Activated CD8-positive, alpha-beta memory T cell treated with anti-CD3 and anti-CD28 coated beads, Interleukin-2, amount 50 U/mL, for 4 hours (primary cell): ENCODE results near the gene POM121C.
"Not testable (repeated sequence)": the region's sequence is repeated elsewhere in the genome, so short reads cannot be mapped to it uniquely, and the experiment has no call there.

ENCODE experiments used
- DNase-seq: peaks from one replicate; pipeline ENCODE4 v3.0.0-alpha.2; 2020

The POM121C gene

DNA sequence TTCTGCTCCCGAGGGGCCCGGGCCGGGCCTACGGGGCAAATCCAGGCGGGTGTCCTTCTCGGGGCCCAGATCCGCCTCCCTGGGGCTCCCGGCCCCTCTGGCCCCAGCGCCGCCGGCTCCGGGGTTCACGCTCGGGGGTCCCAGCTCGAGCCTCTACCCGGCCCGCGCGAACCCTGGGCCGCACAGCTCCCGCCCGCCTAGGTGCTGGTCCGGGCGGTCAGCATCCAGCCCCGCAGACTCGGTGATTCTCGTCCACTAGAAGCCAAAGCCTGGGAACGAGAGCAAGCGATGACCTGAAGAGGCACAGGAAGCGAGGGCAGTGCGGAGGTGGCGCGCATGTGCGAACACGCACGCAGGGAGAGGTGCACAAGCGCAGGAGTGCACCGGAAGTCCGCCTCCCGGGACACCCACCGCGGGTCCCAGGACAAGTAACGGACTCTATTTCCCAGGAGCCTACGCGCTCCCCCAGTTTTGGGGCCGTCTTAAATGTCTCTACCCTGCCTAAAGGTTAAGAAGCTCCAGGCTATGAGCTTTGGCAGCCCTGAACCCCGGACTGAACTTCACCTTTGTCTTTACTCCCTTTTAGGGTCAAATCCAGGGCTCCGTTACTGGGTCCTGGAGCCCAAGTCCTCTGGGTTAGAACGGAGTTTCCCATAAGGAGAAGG is at the start of gene POM121C:
Gene POM121C (minus strand): TSS at position 321 of the 665 bp plus-strand sequence. CDS start 44,803 bp downstream, outside the sequence.
- peak; percentile 84 for DNase-seq

DNA sequence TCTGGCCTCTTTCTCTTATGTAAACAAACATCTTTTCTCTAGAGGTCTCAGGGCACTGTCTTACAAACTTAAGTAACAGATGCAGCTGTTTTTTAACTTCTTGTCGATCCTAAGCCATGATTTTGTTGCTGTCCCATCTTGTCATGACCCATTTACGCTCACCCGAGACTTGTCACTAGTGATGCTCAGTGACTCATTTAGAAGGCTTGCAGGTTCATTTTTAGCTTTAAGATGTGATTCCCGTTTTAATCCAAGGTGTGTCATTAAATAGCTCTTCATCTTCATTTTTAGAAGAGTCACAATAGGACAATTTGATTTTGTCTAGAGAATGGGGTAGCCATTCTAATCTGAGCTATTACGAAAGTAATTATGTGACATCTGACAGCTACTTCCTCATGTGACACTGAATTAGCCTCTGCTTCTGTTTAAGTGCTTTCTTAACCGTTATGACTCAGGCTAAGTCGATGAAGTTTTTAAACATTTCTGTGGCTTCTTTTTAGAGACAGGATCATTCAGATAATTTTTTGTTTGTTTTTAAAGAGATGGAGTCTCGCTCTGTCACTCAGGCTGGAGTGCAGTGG is 48.7 kb upstream of the POM121C start:
- DNase-seq: no peak

DNA sequence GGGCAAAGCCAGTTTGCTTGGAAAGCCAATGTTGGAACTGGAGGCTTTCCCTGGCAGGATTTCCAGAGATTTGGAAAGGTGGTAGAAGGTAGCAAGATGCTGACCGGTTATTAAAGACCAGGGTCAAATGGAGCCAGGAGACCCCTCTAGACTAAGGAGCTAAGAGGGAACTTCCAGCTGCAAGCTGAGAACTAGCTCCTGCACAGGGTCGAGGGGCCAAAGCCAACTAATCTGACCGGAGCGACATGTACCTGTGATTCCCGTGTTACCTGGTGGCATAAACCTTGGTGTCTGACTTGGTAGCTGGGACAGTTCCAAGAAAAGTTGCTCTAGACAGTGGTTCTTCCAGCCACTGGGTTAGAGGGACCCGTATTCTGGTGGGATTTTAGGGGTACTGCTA is 47.8 kb upstream of the POM121C start:
- DNase-seq: no peak

DNA sequence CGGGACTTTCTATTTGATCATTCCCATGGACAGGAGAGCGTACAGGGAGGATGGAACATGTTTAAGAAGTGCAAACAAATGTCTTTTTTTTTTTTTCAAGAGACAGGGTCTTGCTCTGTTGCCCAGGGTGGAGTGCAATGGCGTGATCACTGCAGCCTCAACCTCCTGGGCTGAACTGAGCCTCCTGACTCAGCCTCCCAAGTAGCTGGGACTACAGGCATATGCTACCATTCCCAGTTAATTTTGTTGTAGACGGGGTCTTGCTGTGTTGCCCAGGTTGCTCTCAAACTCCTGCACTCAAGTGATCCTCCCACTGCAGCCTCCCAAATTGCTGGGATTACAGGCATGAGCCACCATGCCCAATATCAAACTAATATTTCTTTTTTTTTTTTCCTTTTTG is 46.5 kb upstream of the POM121C start:
- DNase-seq: no peak

DNA sequence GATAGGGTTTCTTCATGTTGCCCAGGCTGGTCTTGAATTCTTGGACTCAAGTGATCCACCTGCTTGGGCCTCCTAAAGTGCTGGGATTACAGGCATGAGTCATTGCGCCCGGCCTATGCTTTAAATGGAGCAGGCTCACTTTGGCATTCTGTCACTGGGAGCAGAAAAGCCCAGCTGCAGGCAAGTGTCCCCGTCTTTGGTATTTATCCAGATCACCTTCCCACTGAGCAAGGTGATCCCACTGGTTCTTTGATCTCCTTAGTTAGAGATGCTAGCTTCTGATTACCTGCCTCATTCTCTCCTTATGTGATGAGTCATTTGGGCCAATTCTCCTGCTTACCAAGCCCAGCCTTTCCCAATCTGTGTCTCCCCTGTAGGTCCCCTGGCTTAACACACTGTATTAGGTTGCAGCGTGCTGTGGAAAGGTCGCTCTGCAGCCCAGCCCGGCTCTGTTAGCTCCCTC is 45.3 kb upstream of the POM121C start:
- no peak for DNase-seq

DNA sequence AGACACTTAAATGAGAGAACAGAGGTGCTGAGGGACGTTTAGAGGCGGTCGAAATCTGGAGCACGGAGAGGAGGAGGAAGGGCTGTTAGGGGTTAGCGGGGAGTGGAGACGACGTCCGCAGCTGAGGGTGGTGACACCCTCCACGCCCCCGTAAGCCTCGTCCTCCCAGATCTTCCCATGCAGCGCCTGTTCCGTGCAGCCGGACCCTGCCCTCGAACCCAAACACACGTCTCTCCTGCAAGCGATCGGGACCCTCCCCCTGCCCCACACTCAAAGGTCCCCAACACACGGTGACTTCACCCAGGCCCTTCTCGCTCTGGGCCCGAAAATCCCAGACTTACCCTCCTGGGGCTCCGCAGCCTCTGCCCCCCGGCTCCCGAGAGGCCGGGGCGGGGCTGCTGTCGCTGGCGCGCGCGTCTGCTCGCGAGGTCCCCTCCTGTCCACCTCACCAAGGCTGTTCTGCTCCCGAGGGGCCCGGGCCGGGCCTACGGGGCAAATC is 41.2 kb upstream of the POM121C start:
- DNase-seq: not testable (repeated sequence)

DNA sequence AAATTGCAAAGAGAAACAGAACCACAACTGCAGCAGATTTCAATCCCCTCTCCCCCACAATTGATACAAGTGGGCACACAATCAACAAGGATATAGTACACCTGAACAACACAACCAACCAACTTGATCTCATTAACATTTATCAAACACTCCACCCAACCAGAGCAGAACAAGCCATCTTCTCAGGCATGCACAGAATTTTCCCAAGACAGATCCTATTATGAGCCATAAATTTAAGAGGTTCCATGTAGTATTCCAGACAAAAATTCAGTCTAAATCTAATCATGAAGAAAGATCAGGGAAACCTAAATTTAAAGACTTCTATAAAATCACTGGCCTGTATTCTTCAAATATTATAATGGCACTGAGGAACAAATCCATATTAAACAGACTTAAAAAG is 35.6 kb upstream of the POM121C start:
- DNase-seq: not testable (repeated sequence)

DNA sequence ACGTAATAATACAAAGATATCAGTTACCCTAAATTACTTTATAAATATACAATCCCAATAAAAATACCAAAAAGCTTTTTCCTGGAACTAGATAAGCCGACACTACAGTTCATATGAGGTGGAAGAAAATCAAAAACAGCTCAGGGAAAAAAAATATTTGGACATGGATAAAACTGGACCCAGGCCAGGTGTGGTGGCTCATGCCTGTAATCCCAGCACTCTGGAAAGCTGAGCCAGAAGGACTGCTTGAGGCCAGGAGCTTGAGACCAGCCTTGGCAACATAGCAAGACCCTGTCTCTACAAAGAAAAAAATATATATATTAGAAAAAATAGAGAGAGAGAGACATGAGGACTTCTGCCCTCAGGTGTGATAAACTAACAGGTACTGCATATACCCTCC is 32.7 kb upstream of the POM121C start:
- not testable (repeated sequence) for DNase-seq

DNA sequence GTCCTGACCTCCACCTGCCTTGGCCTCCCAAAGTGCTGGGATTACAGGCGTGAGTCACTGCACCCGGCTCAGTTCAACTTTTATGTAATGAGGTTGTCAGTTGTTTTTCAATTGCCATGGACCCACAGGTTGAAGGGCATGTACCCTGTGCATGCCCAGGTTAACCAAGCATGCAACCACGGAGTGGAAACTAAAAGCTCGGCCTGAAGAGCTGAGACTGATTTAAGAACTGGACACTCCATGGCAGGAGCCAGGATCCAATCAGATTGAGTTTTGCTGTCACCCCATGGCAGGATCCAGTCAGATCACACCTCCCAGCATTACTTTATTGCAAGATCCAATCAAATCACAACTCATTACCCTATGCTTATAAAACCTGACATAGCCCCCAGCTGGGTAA is 22.9 kb upstream of the POM121C start:
- DNase-seq: not testable (repeated sequence)

DNA sequence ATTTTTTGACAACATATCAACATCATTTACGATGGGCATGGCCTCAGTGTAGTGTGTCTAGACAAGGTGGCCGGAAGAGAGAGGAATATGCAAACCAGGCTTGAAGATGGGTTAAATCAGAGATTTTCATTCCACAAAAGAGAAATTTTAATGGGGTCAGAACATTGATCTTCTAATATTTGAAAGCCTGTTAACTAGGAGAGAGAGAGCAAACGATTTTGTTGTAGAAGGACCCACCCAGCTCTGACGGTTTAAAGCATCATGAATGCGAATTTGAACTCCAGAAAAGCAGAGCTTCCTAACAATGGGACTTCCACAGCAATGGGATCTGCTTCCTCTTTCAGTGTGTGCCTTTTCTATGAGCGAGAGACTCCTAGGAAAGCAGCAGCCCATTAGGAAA is 5.9 kb upstream of the POM121C start, which contains the start of gene SPDYE5:
Gene SPDYE5 (plus strand): TSS at position 301 of the 400 bp plus-strand sequence. CDS start 1,728 bp downstream, outside the sequence.
- not testable (repeated sequence) for DNase-seq

DNA sequence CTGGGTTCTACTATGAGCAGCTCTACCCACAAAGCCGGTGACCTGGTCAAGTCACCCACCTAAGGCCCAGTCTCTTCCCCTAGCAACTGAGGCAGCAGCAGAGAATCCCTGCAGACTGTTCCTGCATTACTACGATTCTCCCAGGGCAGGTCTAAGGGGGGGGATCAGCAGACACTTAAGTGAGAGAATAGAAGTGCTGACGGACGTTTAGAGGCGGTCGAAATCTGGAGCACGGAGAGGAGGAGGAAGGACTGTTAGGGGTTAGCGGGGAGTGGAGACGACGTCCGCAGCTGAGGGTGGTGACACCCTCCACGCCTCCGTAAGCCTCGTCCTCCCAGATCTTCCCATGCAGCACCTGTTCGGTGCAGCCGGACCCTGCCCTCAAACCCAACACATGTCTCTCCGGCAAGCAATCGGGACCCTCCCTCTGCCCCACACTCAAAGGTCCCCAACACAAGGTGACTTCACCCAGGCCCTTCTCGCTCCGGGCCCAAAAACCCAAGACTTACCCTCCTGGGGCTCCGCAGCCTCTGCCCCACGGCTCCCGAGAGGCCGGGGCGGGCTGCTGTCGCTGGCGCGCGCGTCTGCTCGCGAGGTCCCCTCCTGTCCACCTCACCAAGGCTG is 632 bp downstream of the POM121C start:
- DNase-seq: not testable (repeated sequence)

DNA sequence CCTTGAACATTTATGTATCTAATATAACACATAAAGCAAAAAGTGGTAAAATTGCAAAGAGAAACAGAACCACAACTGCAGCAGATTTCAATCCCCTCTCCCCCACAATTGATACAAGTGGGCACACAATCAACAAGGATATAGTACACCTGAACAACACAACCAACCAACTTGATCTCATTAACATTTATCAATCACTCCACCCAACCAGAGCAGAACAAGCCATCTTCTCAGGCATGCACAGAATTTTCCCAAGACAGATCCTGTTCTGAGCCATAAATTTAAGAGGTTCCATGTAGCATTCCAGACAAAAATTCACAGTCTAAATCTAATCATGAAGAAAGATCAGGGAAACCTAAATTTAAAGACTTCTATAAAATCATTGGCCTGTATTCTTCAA is 5.8 kb downstream of the POM121C start:
- not testable (repeated sequence) for DNase-seq

DNA sequence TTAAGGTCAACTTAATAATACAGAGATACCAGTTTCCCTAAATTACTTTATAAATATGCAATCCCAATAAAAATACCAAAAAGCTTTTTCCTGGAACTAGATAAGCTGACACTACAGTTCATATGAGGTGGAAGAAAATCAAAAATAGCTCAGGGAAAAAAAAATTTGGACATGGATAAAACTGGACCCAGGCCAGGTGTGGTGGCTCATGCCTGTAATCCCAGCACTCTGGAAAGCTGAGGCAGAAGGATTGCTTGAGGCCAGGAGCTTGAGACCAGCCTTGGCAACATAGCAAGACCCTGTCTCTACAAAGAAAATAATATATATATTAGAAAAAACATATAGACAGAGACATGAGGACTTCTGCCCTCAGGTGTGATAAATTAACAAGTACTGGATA is 8.6 kb downstream of the POM121C start:
- DNase-seq: not testable (repeated sequence)

DNA sequence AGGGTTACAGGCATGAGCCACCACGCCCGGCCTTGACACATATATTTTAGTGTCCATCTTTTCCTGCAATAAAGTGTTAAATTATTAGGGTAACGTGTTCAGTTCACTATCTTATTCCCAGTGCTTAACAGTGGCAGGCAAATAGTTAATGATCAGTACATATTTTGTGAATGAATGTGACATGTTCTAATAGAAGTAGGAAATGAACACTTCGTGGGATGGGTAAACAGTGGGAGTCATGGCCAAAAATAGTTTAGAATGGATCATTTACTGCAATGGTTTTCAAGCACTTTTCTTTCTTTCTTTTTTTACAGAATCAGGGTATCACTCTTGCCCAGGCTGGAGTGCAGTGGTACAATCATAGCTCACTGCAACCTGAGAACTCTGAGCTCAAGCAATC is 15.9 kb downstream of the POM121C start:
- not testable (repeated sequence) for DNase-seq

DNA sequence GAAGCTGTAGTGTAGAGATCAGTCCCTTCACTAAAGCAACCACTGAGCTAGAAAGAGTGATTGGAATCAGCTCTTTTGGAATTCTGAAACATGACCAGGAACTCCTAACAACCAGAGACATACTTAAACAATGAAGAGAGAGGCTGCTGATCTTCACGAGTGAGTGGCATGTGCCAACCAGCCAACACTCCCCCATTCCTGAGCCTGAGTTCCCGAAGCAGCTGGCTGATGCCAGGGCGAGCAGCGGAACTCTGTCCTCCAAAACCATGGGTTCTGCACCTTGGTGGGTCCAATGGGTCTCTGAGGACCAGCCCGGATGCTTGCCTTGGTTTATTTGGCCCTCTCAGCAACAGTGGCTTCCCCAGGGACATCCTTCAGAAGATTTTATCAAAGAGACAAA is 25.6 kb downstream of the POM121C start:
- DNase-seq: not testable (repeated sequence)

DNA sequence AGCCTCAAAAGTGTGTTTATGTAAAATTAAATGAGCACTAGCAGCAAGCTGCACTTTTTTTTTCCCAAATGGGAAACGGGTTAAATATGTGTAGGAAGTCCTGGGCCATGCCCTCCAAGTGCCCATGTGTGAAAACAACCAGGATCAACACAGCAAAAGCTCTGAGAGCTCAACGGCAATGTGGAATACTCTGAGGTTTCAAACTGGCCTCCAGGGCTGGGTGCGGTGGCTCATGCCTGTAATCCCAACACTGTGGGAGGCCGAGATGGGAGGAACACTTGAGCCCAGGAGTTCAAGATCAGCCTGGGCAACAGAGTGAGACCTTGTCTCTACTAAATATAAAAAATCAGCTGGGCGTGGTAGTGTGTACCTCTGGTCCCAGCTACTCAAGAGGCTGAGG is 28.1 kb downstream of the POM121C start:
- DNase-seq: not testable (repeated sequence)

DNA sequence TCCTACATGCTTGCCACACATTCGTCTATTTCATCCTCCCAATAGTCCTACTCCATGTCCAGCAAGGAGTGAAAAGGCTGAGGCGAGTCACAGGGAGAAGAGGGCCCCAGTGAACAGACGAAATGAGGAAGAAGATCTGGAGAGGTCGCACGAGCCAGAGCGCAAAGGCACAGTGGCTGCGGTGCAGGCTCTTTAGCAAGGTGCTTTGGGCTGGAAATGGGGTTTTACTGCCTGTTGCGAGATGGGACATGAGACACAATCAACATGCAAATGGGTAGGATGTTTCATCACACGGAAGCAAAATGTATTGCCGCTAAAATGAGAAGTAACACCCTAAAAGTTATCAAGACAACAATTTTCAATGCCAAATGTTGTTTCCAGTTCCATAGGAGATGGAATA is 29.7 kb downstream of the POM121C start:
- not testable (repeated sequence) for DNase-seq

DNA sequence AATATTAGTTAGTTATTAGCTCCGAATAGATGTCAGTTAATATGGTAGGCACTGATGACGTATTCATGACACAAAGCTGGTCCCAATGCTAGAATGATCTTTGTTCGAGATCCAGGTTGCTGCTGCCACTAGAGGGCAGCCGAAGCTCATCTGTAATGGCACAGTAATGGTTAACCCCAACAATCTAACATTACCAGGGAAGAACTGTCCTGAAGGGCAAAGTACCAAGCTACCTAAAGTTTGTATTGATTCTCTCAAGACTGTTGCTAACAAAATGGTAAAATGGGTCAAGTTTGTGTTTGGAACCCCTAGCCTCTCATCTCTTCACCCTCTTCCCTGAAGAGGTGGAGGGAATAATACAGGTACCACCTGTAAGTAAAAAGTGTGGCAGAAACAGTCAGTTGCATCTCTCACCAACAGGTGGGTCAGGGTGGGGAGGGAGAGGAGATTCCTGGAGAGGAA is 33.6 kb downstream of the POM121C start:
- not testable (repeated sequence) for DNase-seq

DNA sequence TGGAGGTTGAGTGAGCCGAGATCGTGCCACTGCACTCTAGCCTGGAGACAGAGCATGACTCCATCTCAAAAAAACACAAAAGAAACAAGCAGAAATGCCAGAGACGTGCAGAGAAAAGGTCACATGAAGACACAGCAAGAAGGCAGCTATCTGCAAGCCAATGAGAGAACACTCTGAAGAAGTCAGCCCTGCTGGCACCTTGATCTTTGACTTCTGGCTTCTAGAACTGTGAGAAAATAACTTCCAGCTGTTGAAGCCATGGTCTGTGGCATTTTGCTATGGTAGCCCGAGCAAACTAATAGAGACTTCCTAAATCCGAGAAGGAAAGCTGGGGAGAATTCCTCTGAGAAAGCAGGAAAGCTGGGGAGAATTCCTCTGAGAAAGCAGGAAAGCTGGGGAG is 36.2 kb downstream of the POM121C start:
- DNase-seq: not testable (repeated sequence)

DNA sequence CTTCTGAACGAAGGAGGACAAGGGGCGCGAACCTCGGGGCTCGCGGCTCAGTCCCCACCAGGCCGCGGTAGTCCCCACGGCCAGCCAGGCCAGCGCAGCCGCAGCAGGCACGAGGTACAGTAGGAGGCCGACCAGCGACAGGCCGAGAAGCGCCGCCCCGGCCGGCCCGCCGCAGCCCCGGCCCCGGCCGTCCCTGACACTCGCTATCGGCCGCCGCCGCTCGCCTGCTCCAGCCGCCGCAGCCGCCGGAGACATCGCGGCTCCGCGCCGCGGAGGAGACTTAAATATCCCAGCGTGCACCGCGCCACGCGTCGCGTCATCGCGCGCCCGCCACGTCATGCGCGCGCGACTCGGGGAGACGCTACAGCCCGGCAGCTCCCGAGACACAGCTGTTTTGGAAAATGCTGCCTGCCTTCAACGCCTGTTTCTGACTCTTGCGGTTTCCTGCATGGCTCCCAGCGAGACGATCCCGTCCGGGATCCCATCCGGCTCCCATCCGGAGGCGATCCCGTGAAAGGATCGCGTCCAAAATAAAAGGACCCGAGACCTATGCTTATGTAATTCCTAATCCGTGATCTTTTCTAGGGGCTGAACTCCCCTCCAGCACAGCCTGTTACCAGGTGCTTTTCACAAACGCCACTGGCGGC is 43.5 kb downstream of the POM121C start:
- peak; percentile 27 for DNase-seq

DNA sequence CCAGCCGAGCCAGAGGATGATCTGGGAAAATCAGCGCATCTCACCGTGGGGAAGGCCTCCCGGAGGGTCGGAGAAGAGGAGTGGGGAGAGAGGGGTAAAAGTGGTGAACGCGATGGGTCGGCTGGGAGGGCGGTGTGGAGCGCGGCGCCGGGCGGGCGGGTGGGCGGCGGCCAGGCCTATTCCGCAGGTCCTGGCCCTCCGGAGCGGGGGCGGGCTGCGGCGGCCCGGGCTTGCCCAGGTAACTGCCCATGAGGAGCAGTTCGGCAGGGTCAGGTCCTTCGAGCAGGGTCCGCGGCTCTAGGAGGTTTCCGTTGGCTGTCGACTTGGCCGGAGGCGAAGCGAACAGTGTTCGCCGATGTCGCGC is 44.0 kb downstream of the POM121C start:
- not testable (repeated sequence) for DNase-seq

DNA sequence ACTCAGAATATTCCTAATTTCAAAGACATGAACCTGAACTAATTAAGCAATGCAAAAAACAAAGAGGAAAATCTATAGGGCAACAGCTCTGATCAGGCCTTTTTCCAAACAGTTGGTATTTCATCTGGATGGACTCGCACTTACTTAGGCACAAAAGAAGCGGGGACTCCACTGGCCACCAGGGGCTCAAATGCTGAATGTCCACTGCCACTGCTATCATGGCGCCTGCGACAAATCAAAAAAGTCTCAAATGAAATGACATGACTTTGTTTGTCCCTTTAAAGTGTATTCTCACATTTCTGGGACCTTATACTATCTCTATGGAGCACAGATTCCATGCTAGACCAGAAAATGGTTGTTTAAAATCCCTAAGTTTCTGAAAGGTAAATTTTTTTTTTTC is 47.1 kb downstream of the POM121C start:
- not testable (repeated sequence) for DNase-seq

DNA sequence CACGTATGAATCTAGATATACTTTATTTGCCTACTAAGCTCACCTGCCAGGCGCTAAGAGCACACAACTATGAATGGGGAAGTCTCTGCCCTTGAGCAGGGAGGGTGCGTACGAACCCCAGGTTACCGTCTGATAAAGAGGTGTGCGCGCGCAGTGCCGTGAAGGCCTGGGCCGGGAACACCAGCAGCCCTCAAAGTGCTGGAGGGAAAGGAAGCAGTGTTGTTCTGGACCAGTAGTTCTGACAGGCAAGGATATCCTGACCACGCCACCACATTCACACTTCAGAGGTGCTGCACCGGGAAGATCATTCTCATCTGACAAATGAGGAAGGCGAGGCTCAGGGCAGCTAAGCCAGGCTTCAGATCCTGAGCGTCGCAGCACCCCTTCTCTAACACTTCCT is 62.6 kb downstream of the POM121C start:
- not testable (repeated sequence) for DNase-seq
